ENCODE data around the gene MAGI2. TPM values are rescaled to one million over a fixed set of nuclear protein-coding genes. Genes with fewer than 3 reads are reported as not detected.

Gene MAGI2
- total RNA-seq, 4 donors from 2014 or later: 0.23 to 5.5 (median 0.45) TPM

GRCh38 chr7:78542541-78542940 is 910.9 kb downstream of the MAGI2 start:
- intact Hi-C loops (cut with DNase I): no loop called here
- Histone ChIP-seq H3K27me3 (no peaks in the 10 kb centered on the region), H3K4me1 (no peaks in the 10 kb centered on the region), H3K27ac (no peak overlapping the region), H3K36me3 (no peaks in the 10 kb centered on the region), H3K4me3 (no peak overlapping the region), H3K9me3 (no peaks in the 10 kb centered on the region)
- WGBS, 2 donors: 78 to 89% methylated on average over 5 of the region's 5 CpGs
- no peak for DNase-seq
- TF ChIP-seq POLR2A (IDR thresholded peaks at IDR 0.05): no peak
- TF ChIP-seq, protein P1, sequence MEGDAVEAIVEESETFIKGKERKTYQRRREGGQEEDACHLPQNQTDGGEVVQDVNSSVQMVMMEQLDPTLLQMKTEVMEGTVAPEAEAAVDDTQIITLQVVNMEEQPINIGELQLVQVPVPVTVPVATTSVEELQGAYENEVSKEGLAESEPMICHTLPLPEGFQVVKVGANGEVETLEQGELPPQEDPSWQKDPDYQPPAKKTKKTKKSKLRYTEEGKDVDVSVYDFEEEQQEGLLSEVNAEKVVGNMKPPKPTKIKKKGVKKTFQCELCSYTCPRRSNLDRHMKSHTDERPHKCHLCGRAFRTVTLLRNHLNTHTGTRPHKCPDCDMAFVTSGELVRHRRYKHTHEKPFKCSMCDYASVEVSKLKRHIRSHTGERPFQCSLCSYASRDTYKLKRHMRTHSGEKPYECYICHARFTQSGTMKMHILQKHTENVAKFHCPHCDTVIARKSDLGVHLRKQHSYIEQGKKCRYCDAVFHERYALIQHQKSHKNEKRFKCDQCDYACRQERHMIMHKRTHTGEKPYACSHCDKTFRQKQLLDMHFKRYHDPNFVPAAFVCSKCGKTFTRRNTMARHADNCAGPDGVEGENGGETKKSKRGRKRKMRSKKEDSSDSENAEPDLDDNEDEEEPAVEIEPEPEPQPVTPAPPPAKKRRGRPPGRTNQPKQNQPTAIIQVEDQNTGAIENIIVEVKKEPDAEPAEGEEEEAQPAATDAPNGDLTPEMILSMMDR (IDR thresholded peaks at IDR 0.05): no peak

- TF ChIP-seq POLR2A (IDR thresholded peaks at IDR 0.05): no peak
- TF ChIP-seq, protein P1 (IDR thresholded peaks at IDR 0.05): no peak
- Histone ChIP-seq H3K36me3 (no peaks in the 10 kb centered on the region), H3K9me3 (no peaks in the 10 kb centered on the region), H3K4me1 (no peaks in the 10 kb centered on the region), H3K4me3 (no peak overlapping the region), H3K27ac (no peak overlapping the region), H3K27me3 (no peaks in the 10 kb centered on the region)
- WGBS, 2 donors: 87 to 91% methylated on average over 4 to 5 of the region's 6 CpGs
- intact Hi-C loops (cut with DNase I): no loop called here
- DNase-seq: no peak
Observed at GRCh38 chr7:78539825-78540224, 913.6 kb downstream of the MAGI2 start.

DNA sequence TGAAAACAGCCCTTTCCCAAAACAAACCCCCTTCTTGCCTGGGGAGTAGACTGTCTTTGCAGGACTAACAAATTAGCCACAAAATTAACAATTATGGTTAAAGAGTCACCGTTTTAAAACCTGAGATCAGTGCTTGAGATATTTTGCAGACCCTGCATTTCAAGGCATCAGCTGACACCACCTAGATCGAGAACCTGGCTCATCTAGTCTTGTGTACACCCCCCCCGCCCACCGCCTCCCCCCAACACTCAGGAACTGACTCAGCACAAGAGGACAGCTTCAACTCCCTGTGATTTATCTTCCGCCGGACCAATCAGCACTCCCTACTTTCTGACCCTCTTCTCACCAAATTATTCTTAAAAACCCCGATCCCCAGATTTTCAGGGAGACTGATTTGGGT is 917.8 kb downstream of the MAGI2 start:
- DNase-seq: no peak
- WGBS, 2 donors: 49 to 65% methylated on average over 7 of the region's 7 CpGs

DNA sequence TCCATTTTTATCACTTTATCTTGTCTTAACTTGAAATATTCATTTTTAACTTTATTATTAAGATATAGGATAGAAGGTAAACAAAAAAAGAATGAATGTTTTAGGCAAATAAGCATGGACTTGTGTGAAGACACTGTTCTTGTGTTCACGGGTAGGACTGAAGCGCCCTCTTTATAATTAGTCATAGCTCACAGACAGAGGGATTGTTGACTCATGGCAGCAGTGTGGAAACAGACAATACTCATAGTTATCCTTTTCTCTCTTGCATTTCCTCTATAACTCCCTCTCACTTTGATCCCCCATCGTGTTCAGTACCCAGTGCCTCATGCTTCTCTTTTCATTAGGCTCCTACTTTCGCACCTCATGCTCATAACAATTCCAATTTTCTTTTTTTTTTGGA is 923.1 kb downstream of the MAGI2 start:
- DNase-seq: no peak
- Histone ChIP-seq H3K27me3 (no peaks in the 10 kb centered on the region), H3K36me3 (no peaks in the 10 kb centered on the region), H3K4me3 (no peak overlapping the region), H3K4me1 (no peaks in the 10 kb centered on the region), H3K27ac (no peak overlapping the region), H3K9me3 (no peaks in the 10 kb centered on the region)
- 21 to 30% methylated on average over 4 of the region's 4 CpGs for WGBS, 2 donors
- TF ChIP-seq POLR2A (IDR thresholded peaks at IDR 0.05): no peak
- TF ChIP-seq, protein P1 (IDR thresholded peaks at IDR 0.05): no peak
- intact Hi-C loops (cut with DNase I): no loop called here

More for the DNA sequence above, 917.8 kb downstream of the MAGI2 start:
- Histone ChIP-seq H3K36me3 (no peaks in the 10 kb centered on the region), H3K27me3 (no peaks in the 10 kb centered on the region), H3K4me3 (no peak overlapping the region), H3K27ac (no peak overlapping the region), H3K9me3 (no peaks in the 10 kb centered on the region), H3K4me1 (no peaks in the 10 kb centered on the region)
- no peak for TF ChIP-seq POLR2A (IDR thresholded peaks at IDR 0.05)
- TF ChIP-seq, protein P1 (IDR thresholded peaks at IDR 0.05): no peak
- intact Hi-C loops (cut with DNase I): no loop called here

DNA sequence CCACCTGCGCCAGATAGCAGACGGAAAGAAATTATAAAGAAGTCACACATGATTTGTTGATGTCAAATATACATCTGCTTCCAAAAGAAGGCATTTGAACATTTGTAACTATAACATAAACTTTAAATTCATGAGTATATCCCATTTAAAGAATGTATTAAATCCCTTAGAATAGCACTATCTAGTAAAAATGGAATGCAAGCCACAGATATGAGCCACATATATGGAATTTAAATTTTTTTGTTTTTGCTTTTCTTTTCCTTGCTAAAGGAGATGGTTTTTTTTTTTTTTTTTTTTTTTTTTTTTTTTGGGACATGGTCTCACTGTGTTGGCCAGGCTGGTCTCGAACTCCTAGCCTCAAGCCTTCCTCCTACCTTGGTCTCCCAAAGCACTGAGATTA is 924.1 kb downstream of the MAGI2 start:
- TF ChIP-seq, protein P1 (IDR thresholded peaks at IDR 0.05): no peak
- TF ChIP-seq POLR2A (IDR thresholded peaks at IDR 0.05): no peak
- H3K36me3 ChIP-seq: no peaks in the 10 kb centered on the region
- no peaks in the 10 kb centered on the region for H3K4me1 ChIP-seq
- H3K27ac ChIP-seq: no peak overlapping the region
- DNase-seq: no peak
- no peak overlapping the region for H3K4me3 ChIP-seq
- 70 to 86% methylated on average over 2 to 3 of the region's 3 CpGs for WGBS, 2 donors
- no peaks in the 10 kb centered on the region for H3K27me3 ChIP-seq
- intact Hi-C loops (cut with DNase I): no loop called here
- H3K9me3 ChIP-seq: no peaks in the 10 kb centered on the region

Measured in esophagus squamous epithelium (tissue), 5 donors.